ENCODE results near the gene GLYAT. TPM values are rescaled to one million over a fixed set of nuclear protein-coding genes. Genes with fewer than 3 reads are reported as not detected.
"Not testable (repeated sequence)": the region's sequence is repeated elsewhere in the genome, so short reads cannot be mapped to it uniquely, and the experiment has no call there.

Gene GLYAT
- total RNA-seq, 4 donors from 2014 or later: 0.67 to 1.1 TPM; not detected in 2

- H3K27me3 ChIP-seq: no peaks in the 10 kb centered on the region
- no peaks in the 10 kb centered on the region for H3K4me1 ChIP-seq
- TF ChIP-seq EP300 (IDR thresholded peaks at IDR 0.05) (no peak), CTCF (IDR thresholded peaks at IDR 0.05) (no peak), POLR2AphosphoS5 (IDR thresholded peaks at IDR 0.05) (no peak), POLR2A (IDR thresholded peaks at IDR 0.05) (no peak)
- H3K36me3 ChIP-seq: no peaks in the 10 kb centered on the region
- H3K4me3 ChIP-seq: no peak overlapping the region
- ATAC-seq: no peak
- WGBS, 2 donors (ENCODE audit: low coverage in 1 of 2): 25 to 42% methylated on average over 2 of the region's 2 CpGs
- H3K9me3 ChIP-seq: no peaks in the 10 kb centered on the region
- H3K27ac ChIP-seq: no peak overlapping the region
These were observed 4.9 kb downstream of the GLYAT start for GRCh38 chr11:58726737-58727414.

GRCh38 chr11:58719406-58720117 lies 12.2 kb downstream of the GLYAT start:
- no peaks in the 10 kb centered on the region for H3K27me3 ChIP-seq
- no peaks in the 10 kb centered on the region for H3K36me3 ChIP-seq
- H3K4me3 ChIP-seq: no peak overlapping the region
- 58 to 80% methylated on average over 2 of the region's 2 CpGs for WGBS, 2 donors (ENCODE audit: low coverage in 1 of 2)
- H3K27ac ChIP-seq: no peak overlapping the region
- no peaks in the 10 kb centered on the region for H3K4me1 ChIP-seq
- TF ChIP-seq POLR2AphosphoS5 (IDR thresholded peaks at IDR 0.05) (no peak), POLR2A (IDR thresholded peaks at IDR 0.05) (no peak), CTCF (IDR thresholded peaks at IDR 0.05) (no peak), EP300 (IDR thresholded peaks at IDR 0.05) (no peak)
- no peak for ATAC-seq
- H3K9me3 ChIP-seq: no peaks in the 10 kb centered on the region

- no peaks in the 10 kb centered on the region for H3K9me3 ChIP-seq
- no peak for TF ChIP-seq POLR2AphosphoS5 (IDR thresholded peaks at IDR 0.05)
- TF ChIP-seq EP300 (IDR thresholded peaks at IDR 0.05): no peak
- no peak for TF ChIP-seq CTCF (IDR thresholded peaks at IDR 0.05)
- no peak for TF ChIP-seq POLR2A (IDR thresholded peaks at IDR 0.05)
- no peaks in the 10 kb centered on the region for H3K4me1 ChIP-seq
- H3K27me3 ChIP-seq: no peaks in the 10 kb centered on the region
- no peak overlapping the region for H3K4me3 ChIP-seq
- H3K36me3 ChIP-seq: no peaks in the 10 kb centered on the region
- ATAC-seq: no peak
- 0 to 10% methylated on average over 1 of the region's 1 CpG for WGBS, 2 donors (ENCODE audit: low coverage in 1 of 2)
- H3K27ac ChIP-seq: no peak overlapping the region
These were observed 19.2 kb downstream of the GLYAT start for GRCh38 chr11:58712531-58712930.

- WGBS, 2 donors (ENCODE audit: low coverage in 1 of 2): 71% methylated on average over 1 of the region's 2 CpGs; no CpG with 5 or more reads in 1 of the 2 donors
- TF ChIP-seq POLR2A (IDR thresholded peaks at IDR 0.05): no peak
- no peak for TF ChIP-seq CTCF (IDR thresholded peaks at IDR 0.05)
- TF ChIP-seq EP300 (IDR thresholded peaks at IDR 0.05): no peak
- TF ChIP-seq POLR2AphosphoS5 (IDR thresholded peaks at IDR 0.05): no peak
These were observed 19.9 kb downstream of the GLYAT start for GRCh38 chr11:58711832-58712231.

GRCh38 chr11:58707767-58708166 lies 24.0 kb downstream of the GLYAT start:
- TF ChIP-seq POLR2AphosphoS5 (IDR thresholded peaks at IDR 0.05): no peak
- TF ChIP-seq EP300 (IDR thresholded peaks at IDR 0.05): no peak
- no peak for TF ChIP-seq POLR2A (IDR thresholded peaks at IDR 0.05)
- TF ChIP-seq CTCF (IDR thresholded peaks at IDR 0.05): no peak
- Histone ChIP-seq H3K36me3 (no peaks in the 10 kb centered on the region), H3K27ac (no peak overlapping the region), H3K27me3 (no peaks in the 10 kb centered on the region), H3K9me3 (peaks cover 0 to 24% (median 0%) of the 10 kb centered on the region in 3 donors), H3K4me3 (no peak overlapping the region), H3K4me1 (no peaks in the 10 kb centered on the region)
- WGBS, 2 donors (ENCODE audit: low coverage in 1 of 2): 71 to 100% methylated on average over 1 to 3 of the region's 3 CpGs
- ATAC-seq: no peak

More at GRCh38 chr11:58711832-58712231, 19.9 kb downstream of the GLYAT start:
- Histone ChIP-seq H3K27ac (no peak overlapping the region), H3K9me3 (peaks cover 0 to 3% (median 0%) of the 10 kb centered on the region in 3 donors), H3K4me1 (no peaks in the 10 kb centered on the region), H3K27me3 (no peaks in the 10 kb centered on the region), H3K36me3 (no peaks in the 10 kb centered on the region), H3K4me3 (no peak overlapping the region)
- no peak for ATAC-seq

GRCh38 chr11:58696825-58697224 lies 34.9 kb downstream of the GLYAT start:
- H3K36me3 ChIP-seq, ATAC-seq, H3K4me1 ChIP-seq, H3K27me3 ChIP-seq, H3K4me3 ChIP-seq, H3K9me3 ChIP-seq, H3K27ac ChIP-seq: not testable (repeated sequence)
- WGBS, 2 donors (ENCODE audit: low coverage in 1 of 2): 60% methylated on average over 2 of the region's 3 CpGs; no CpG with 5 or more reads in 1 of the 2 donors

Data from gastroesophageal sphincter (tissue), 4 donors.